K562 (cell line): ENCODE results near the gene SERPINE1. TPM values are rescaled to one million over a fixed set of nuclear protein-coding genes. Genes with fewer than 3 reads are reported as not detected.

ENCODE experiments used
- ATF7 ChIP-seq: fragments of 450-650 bp; IDR thresholded peaks from 2 replicates; pipeline ENCODE4 v1.7.1; 2014; ENCODE audit warnings: mild to moderate bottlenecking, moderate library complexity
- C11orf30 ChIP-seq: fragments of 450-650 bp; IDR thresholded peaks from 2 replicates; pipeline ENCODE4 v1.6.1; 2016; ENCODE audit warnings: low read depth, mild to moderate bottlenecking
- DNMT1 ChIP-seq: fragments of 450-650 bp; IDR thresholded peaks from 2 replicates; pipeline ENCODE4 v1.6.1; 2016; ENCODE audit warnings: antibody characterized with exemption, mild to moderate bottlenecking
- ESRRA ChIP-seq: fragments of 450-650 bp; IDR thresholded peaks from 2 replicates; pipeline ENCODE4 v1.6.1; 2014; ENCODE audit warnings: low read depth, mild to moderate bottlenecking, moderate library complexity, borderline replicate concordance
- GABPA ChIP-seq: fragments of 200-800 bp; sonication (Bioruptor generic); conservative IDR thresholded peaks from 2 replicates; pipeline ENCODE4 v1.6.1; 2016; ENCODE audit warnings: low read depth, missing genetic modification characterization, missing compliant biosample characterization
- GATAD2B ChIP-seq: fragments of 450-650 bp; IDR thresholded peaks from 2 replicates; pipeline ENCODE4 v1.6.1; 2017; ENCODE audit warnings: mild to moderate bottlenecking, borderline replicate concordance
- NBN ChIP-seq: fragments of 450-650 bp; IDR thresholded peaks from 2 replicates; pipeline ENCODE4 v1.6.1; 2016; ENCODE audit warnings: low read depth, mild to moderate bottlenecking
- NR3C1 ChIP-seq: sonication (generic); formaldehyde crosslinking; IDR thresholded peaks from 2 replicates; pipeline ENCODE4 v1.8.1; 2022; ENCODE audit warnings: missing genetic modification reagents
- POLR2AphosphoS5 ChIP-seq: IDR thresholded peaks from 2 replicates; pipeline ENCODE4 v1.6.1; 2011; ENCODE audit warnings: mild to moderate bottlenecking, low read depth, low read length, moderate library complexity; ENCODE audit not compliant: control insufficient read depth, insufficient read depth
- SIX5 ChIP-seq, 2 experiments: IDR thresholded peaks; 2 replicates each; pipeline ENCODE4 v1.6.1; 2011; ENCODE audit warnings: low read length in 2 of 2, borderline replicate concordance in 1 of 2, low read depth in 1 of 2, mild to moderate bottlenecking in 1 of 2, moderate library complexity in 1 of 2; ENCODE audit not compliant: insufficient read depth in 1 of 2
- SMAD2 ChIP-seq: fragments of 150-350 bp; IDR thresholded peaks from 2 replicates; pipeline ENCODE4 v1.6.1; 2014; ENCODE audit warnings: low read depth, mild to moderate bottlenecking, low read length
- ZFPM2 ChIP-seq: fragments of 250-450 bp; sonication (Bioruptor Pico); IDR thresholded peaks from 2 replicates; pipeline ENCODE4 v1.5.1; 2022; ENCODE audit warnings: mild to moderate bottlenecking
- ZNF584 ChIP-seq: fragments of 200-800 bp; sonication (Bioruptor generic); IDR thresholded peaks from 2 replicates; pipeline ENCODE4 v1.6.1; 2016; ENCODE audit warnings: low read depth, mild to moderate bottlenecking, missing genetic modification characterization, missing compliant biosample characterization
- polyA plus RNA-seq, 8 experiments: library from polyadenylated mRNA; depleted of rRNA in 4 of 8; stranded (reverse) in 5 of 8; unstranded in 3 of 8; fragments of >200 nt; fragmentation: Nextera tagmentation in 2 of 8; fragmentation: Illumina TruSeq in 1 of 8; extraction: Ambion mirVana in 2 of 8; extraction: Trizol in 1 of 8; gene quantifications; 2 replicates each; pipeline versions ENCODE4 v1.2.1 to v1.2.3, GENCODE V29; 2011 to 2014; ENCODE audit warnings: inconsistent platforms in 1 of 8, missing spikeins in 1 of 8
- total RNA-seq, 7 experiments: library from RNA; depleted of rRNA in 6 of 7; stranded (reverse); fragments of >200 nt in 6 of 7; fragmentation: Illumina TruSeq in 2 of 7; extraction: Trizol in 2 of 7; gene quantifications; 2 replicates each; pipeline versions ENCODE4 v1.2.1 to v1.2.3, GENCODE V29; 2011 to 2021; ENCODE audit warnings: low replicate concordance in 1 of 7
- TF ChIP-seq, protein P1 (sequence below): fragments of 450-650 bp; IDR thresholded peaks from 2 replicates; pipeline ENCODE4 v1.6.1; 2016; ENCODE audit warnings: missing biosample characterization, missing genetic modification characterization
- TF ChIP-seq, protein P2 (sequence below): fragments of 250-450 bp; sonication (Bioruptor Pico); IDR thresholded peaks from 2 replicates; pipeline ENCODE4 v1.6.1; 2021; ENCODE audit warnings: mild to moderate bottlenecking
- TF ChIP-seq, protein P3 (sequence below): fragments of 450-650 bp; formaldehyde crosslinking; IDR thresholded peaks from 2 replicates; pipeline ENCODE4 v1.4.0; 2022; ENCODE audit warnings: missing genetic modification characterization

SERPINE1 gene
- total and polyA plus RNA-seq, 9 of the 15 experiments (the other 6 are each of a cell fraction or from before 2014, with no cell fraction given): 0.22 to 4.8 (median 0.91) TPM

DNA sequence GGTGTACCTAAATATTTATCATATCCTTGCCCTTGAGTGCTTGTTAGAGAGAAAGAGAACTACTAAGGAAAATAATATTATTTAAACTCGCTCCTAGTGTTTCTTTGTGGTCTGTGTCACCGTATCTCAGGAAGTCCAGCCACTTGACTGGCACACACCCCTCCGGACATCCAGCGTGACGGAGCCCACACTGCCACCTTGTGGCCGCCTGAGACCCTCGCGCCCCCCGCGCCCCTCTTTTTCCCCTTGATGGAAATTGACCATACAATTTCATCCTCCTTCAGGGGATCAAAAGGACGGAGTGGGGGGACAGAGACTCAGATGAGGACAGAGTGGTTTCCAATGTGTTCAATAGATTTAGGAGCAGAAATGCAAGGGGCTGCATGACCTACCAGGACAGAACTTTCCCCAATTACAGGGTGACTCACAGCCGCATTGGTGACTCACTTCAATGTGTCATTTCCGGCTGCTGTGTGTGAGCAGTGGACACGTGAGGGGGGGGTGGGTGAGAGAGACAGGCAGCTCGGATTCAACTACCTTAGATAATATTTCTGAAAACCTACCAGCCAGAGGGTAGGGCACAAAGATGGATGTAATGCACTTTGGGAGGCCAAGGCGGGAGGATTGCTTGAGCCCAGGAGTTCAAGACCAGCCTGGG, 11.4 kb downstream of the SERPINE1 start (continued):
- TF ChIP-seq, protein P1, sequence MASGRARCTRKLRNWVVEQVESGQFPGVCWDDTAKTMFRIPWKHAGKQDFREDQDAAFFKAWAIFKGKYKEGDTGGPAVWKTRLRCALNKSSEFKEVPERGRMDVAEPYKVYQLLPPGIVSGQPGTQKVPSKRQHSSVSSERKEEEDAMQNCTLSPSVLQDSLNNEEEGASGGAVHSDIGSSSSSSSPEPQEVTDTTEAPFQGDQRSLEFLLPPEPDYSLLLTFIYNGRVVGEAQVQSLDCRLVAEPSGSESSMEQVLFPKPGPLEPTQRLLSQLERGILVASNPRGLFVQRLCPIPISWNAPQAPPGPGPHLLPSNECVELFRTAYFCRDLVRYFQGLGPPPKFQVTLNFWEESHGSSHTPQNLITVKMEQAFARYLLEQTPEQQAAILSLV: no peak
- TF ChIP-seq, protein P2, sequence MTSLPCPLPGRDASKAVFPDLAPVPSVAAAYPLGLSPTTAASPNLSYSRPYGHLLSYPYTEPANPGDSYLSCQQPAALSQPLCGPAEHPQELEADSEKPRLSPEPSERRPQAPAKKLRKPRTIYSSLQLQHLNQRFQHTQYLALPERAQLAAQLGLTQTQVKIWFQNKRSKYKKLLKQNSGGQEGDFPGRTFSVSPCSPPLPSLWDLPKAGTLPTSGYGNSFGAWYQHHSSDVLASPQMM (CRISPR knock-in tag): no peak
- TF ChIP-seq NBN (peak; percentile 94), SMAD2 (no peak), ATF7 (peak; percentile 97), GABPA (tag) (peak; percentile 92), POLR2AphosphoS5 (peak; percentile 40; the same call in 1 of the 2 replicates), C11orf30 (peak; percentile 89), DNMT1 (no peak), GATAD2B (peak; percentile 73; the same call in 1 of the 2 replicates), NR3C1 (CRISPR knock-in tag) (no peak), SIX5 (IDR thresholded peaks at IDR 0.05; ENCODE audit: borderline replicate concordance in 1 of 2, insufficient read depth in 1 of 2, low read depth in 1 of 2, low read length in 2 of 2) (no peak), ESRRA (peak; percentile 79), ZNF584 (CRISPR knock-in tag) (peak; percentile 86; the same call in 1 of the 2 replicates), ZFPM2 (no peak)
- TF ChIP-seq, protein P3, sequence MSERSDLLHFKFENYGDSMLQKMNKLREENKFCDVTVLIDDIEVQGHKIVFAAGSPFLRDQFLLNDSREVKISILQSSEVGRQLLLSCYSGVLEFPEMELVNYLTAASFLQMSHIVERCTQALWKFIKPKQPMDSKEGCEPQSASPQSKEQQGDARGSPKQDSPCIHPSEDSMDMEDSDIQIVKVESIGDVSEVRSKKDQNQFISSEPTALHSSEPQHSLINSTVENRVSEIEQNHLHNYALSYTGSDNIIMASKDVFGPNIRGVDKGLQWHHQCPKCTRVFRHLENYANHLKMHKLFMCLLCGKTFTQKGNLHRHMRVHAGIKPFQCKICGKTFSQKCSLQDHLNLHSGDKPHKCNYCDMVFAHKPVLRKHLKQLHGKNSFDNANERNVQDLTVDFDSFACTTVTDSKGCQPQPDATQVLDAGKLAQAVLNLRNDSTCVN: no peak; the same call in 1 of the 2 replicates
